GM23338 (cell line): ENCODE results near the gene LAPTM4A.

Experiments
- EZH2 ChIP-seq: fragments of 200-600 bp; sonication (generic); IDR thresholded peaks from one replicate; pipeline ENCODE4 v1.8.0; 2017; ENCODE audit warnings: antibody characterized with exemption, mild to moderate bottlenecking, low read depth; ENCODE audit not compliant: unreplicated experiment
- EZH2phosphoT487 ChIP-seq: fragments of 200-600 bp; sonication (generic); IDR thresholded peaks from one replicate; pipeline ENCODE4 v1.8.1; 2018; ENCODE audit warnings: antibody characterized with exemption; ENCODE audit not compliant: unreplicated experiment
- JUNB ChIP-seq: IDR thresholded peaks from one replicate; pipeline ENCODE4 v1.6.1; 2016; ENCODE audit warnings: antibody characterized with exemption; ENCODE audit not compliant: unreplicated experiment
- POLR2AphosphoS5 ChIP-seq: IDR thresholded peaks from 2 replicates; pipeline ENCODE4 v1.6.1; 2016; ENCODE audit warnings: antibody characterized with exemption, low read depth
- STAT1 ChIP-seq: IDR thresholded peaks from one replicate; pipeline ENCODE4 v1.6.1; 2016; ENCODE audit warnings: antibody characterized with exemption; ENCODE audit not compliant: unreplicated experiment
- TF ChIP-seq, protein P1 (sequence below), 2 experiments: fragments of 200-600 bp in 1 of 2; sonication (generic) in 1 of 2; conservative IDR thresholded peaks; 2 replicates each; pipeline versions ENCODE4 v1.5.1 to v1.6.1; 2016 to 2017; ENCODE audit warnings: antibody characterized with exemption in 2 of 2, low read depth in 2 of 2, mild to moderate bottlenecking in 2 of 2, moderate library complexity in 1 of 2
- TF ChIP-seq, protein P2 (sequence below): IDR thresholded peaks from one replicate; pipeline ENCODE4 v1.6.1; 2018; ENCODE audit warnings: antibody characterized with exemption; ENCODE audit not compliant: unreplicated experiment
- TF ChIP-seq, protein P3 (sequence below): IDR thresholded peaks from 2 replicates; pipeline ENCODE4 v1.6.1; 2016; ENCODE audit warnings: antibody characterized with exemption

DNA sequence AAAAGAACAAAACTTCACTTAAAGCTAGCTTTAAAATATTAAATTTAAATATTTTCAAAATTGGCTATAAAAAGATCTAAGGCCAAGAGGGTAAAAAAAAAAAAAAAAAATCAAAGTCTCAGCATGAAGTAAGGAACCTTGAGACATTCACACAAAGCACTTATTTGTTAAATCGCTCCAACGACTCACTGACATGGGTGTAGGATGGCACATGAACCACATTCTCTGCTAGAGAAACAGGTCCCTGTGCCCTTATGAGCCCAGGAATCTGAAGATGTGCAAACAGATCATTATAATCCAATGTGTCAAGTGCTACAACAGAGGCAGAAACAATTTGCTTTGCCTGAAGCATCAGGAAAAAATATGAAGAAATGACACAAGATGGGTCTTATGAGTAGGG, 13.8 kb downstream of the LAPTM4A start:
- TF ChIP-seq, protein P1, sequence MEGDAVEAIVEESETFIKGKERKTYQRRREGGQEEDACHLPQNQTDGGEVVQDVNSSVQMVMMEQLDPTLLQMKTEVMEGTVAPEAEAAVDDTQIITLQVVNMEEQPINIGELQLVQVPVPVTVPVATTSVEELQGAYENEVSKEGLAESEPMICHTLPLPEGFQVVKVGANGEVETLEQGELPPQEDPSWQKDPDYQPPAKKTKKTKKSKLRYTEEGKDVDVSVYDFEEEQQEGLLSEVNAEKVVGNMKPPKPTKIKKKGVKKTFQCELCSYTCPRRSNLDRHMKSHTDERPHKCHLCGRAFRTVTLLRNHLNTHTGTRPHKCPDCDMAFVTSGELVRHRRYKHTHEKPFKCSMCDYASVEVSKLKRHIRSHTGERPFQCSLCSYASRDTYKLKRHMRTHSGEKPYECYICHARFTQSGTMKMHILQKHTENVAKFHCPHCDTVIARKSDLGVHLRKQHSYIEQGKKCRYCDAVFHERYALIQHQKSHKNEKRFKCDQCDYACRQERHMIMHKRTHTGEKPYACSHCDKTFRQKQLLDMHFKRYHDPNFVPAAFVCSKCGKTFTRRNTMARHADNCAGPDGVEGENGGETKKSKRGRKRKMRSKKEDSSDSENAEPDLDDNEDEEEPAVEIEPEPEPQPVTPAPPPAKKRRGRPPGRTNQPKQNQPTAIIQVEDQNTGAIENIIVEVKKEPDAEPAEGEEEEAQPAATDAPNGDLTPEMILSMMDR (conservative IDR thresholded peaks at IDR 0.05; ENCODE audit: low read depth in 2 of 2) = no peak
- no peak for TF ChIP-seq EZH2
- TF ChIP-seq, protein P2, sequence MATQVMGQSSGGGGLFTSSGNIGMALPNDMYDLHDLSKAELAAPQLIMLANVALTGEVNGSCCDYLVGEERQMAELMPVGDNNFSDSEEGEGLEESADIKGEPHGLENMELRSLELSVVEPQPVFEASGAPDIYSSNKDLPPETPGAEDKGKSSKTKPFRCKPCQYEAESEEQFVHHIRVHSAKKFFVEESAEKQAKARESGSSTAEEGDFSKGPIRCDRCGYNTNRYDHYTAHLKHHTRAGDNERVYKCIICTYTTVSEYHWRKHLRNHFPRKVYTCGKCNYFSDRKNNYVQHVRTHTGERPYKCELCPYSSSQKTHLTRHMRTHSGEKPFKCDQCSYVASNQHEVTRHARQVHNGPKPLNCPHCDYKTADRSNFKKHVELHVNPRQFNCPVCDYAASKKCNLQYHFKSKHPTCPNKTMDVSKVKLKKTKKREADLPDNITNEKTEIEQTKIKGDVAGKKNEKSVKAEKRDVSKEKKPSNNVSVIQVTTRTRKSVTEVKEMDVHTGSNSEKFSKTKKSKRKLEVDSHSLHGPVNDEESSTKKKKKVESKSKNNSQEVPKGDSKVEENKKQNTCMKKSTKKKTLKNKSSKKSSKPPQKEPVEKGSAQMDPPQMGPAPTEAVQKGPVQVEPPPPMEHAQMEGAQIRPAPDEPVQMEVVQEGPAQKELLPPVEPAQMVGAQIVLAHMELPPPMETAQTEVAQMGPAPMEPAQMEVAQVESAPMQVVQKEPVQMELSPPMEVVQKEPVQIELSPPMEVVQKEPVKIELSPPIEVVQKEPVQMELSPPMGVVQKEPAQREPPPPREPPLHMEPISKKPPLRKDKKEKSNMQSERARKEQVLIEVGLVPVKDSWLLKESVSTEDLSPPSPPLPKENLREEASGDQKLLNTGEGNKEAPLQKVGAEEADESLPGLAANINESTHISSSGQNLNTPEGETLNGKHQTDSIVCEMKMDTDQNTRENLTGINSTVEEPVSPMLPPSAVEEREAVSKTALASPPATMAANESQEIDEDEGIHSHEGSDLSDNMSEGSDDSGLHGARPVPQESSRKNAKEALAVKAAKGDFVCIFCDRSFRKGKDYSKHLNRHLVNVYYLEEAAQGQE = no peak
- no peak for TF ChIP-seq POLR2AphosphoS5
- TF ChIP-seq EZH2phosphoT487 = no peak
- TF ChIP-seq, protein P3, sequence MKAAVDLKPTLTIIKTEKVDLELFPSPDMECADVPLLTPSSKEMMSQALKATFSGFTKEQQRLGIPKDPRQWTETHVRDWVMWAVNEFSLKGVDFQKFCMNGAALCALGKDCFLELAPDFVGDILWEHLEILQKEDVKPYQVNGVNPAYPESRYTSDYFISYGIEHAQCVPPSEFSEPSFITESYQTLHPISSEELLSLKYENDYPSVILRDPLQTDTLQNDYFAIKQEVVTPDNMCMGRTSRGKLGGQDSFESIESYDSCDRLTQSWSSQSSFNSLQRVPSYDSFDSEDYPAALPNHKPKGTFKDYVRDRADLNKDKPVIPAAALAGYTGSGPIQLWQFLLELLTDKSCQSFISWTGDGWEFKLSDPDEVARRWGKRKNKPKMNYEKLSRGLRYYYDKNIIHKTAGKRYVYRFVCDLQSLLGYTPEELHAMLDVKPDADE = no peak
- TF ChIP-seq JUNB = no peak
- TF ChIP-seq STAT1 = no peak
